ENCODE results near the gene PSD4. TPM values are rescaled to one million over a fixed set of nuclear protein-coding genes. Genes with fewer than 3 reads are reported as not detected.

The PSD4 gene
- total RNA-seq, 2 experiments from 2014 or later = 96.5 to 101 TPM

DNA sequence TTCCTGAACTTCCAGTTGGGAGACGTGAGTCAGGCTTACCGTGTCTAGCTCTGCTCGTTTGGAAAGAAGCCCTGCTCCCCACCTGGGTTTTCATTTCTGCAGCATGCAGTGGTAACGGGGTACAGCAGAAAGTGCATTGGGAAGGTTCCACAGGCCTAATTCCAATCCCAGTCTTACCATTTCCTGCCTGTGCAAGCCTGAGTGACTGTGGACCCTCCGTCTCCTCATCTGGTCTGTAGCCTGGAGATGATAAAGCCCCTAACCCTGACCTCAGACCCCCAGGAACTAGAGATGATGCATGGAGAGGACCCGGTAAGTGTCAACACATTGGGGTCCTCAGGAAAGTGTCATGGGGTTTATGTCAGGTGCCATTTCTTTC, 5.8 kb upstream of the PSD4 start:
- intact Hi-C loops (cut with DNase I, micrococcal nuclease) = no loop called here
- H3K27ac ChIP-seq (ENCODE audit: low read depth in 1 of 2, low read length in 2 of 2) = peak overlapping the region; percentile 74 to 85
- H3K36me3 ChIP-seq (ENCODE audit: insufficient read depth, low read length) = no peaks in the 10 kb centered on the region

DNA sequence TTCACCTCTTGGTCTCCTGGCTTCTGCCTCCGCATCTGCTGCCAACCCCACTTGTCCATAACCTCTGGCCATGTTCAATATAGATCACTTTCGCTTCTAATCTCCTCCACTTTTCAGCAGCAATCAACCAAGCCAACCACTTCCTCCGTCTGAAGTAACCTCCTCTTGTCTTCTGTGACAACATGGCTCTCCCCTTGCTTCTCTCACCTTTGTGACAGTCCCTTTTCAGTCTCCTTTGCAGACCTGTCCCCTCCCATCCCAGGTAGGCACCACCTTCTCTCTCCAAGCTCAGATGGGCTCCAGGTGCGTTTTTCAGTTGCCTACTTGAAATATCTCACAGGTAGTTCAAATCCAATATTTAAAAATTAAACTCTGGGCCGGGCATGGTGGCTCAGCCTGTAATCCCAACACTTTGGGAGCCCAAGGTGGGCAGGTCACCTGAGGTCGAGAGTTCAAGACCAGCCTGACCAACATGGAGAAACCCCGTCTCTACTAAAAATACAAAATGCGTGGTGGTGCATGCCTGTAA, 4.7 kb upstream of the PSD4 start:
- intact Hi-C loops (cut with DNase I, micrococcal nuclease) = no loop called here
- peaks cover 7% of the 10 kb centered on the region for H3K36me3 Mint-ChIP-seq (ENCODE audit: low read depth)

More for the DNA sequence above, 5.8 kb upstream of the PSD4 start:
- CTCF ChIA-PET = interaction anchor here (1.0 to 2.5 kb wide), 3 partner anchors 9 to 31 kb away, joined by 3 to 7 read pairs (median 3); no protein-coding TSS in a partner anchor
- ATAC-seq (ENCODE audit: poor library complexity) (no peak), DNase-seq (no peak)
- no peaks in the 10 kb centered on the region for H3K27me3 ChIP-seq (ENCODE audit: control insufficient read depth in 1 of 2, insufficient read depth in 2 of 2, low read length in 2 of 2)
- peak overlapping the region; percentile 90 for H3K27ac Mint-ChIP-seq
- H3K4me3 ChIP-seq (ENCODE audit: low read length) = no peak overlapping the region
- POLR2A ChIA-PET = interaction anchor here (1.5 to 3.3 kb wide), 3 partner anchors 11 to 30 kb away, joined by 3 to 27 read pairs (median 12); no protein-coding TSS in a partner anchor
- TF ChIP-seq CTCF (IDR thresholded peaks at IDR 0.05) = no peak
- H3K4me1 ChIP-seq (ENCODE audit: insufficient read depth, low read length) = peaks cover 75% of the 10 kb centered on the region
- no peaks in the 10 kb centered on the region for H3K9me3 ChIP-seq (ENCODE audit: control insufficient read depth in 1 of 2, insufficient read depth in 1 of 2, low read length in 2 of 2)
- H3K36me3 Mint-ChIP-seq (ENCODE audit: low read depth) = no peaks in the 10 kb centered on the region
- H3K4me1 Mint-ChIP-seq (ENCODE audit: low read depth) = peaks cover 73% of the 10 kb centered on the region
- H3K27me3 Mint-ChIP-seq = no peaks in the 10 kb centered on the region
- H3K9me3 Mint-ChIP-seq = no peaks in the 10 kb centered on the region
- H3K4me3 Mint-ChIP-seq = peak overlapping the region; percentile 74

GRCh38 chr2:113169586-113169985, 4.2 kb upstream of the PSD4 start:
- DNase-seq = no peak
- Mint-ChIP-seq H3K27me3 (no peaks in the 10 kb centered on the region), H3K9me3 (no peaks in the 10 kb centered on the region), H3K4me1 (ENCODE audit: low read depth) (peaks cover 74% of the 10 kb centered on the region), H3K36me3 (ENCODE audit: low read depth) (peaks cover 12% of the 10 kb centered on the region), H3K27ac (peak overlapping the region; percentile 90), H3K4me3 (peak overlapping the region; percentile 65)
- Histone ChIP-seq H3K9me3 (ENCODE audit: control insufficient read depth in 1 of 2, insufficient read depth in 1 of 2, low read length in 2 of 2) (no peaks in the 10 kb centered on the region), H3K27me3 (ENCODE audit: control insufficient read depth in 1 of 2, insufficient read depth in 2 of 2, low read length in 2 of 2) (no peaks in the 10 kb centered on the region), H3K27ac (ENCODE audit: low read depth in 1 of 2, low read length in 2 of 2) (no peak overlapping the region), H3K4me1 (ENCODE audit: insufficient read depth, low read length) (peaks cover 89% of the 10 kb centered on the region), H3K4me3 (ENCODE audit: low read length) (no peak overlapping the region), H3K36me3 (ENCODE audit: insufficient read depth, low read length) (no peaks in the 10 kb centered on the region)
- no peak for TF ChIP-seq CTCF (IDR thresholded peaks at IDR 0.05)
- CTCF ChIA-PET = no interaction called here
- no peak for ATAC-seq (ENCODE audit: poor library complexity)
- POLR2A ChIA-PET = interaction anchor here (3.3 kb wide), 1 partner anchor 12 kb away, joined by 27 read pairs; no protein-coding TSS in a partner anchor
- intact Hi-C loops (cut with DNase I, micrococcal nuclease) = no loop called here

More for the DNA sequence above, 4.7 kb upstream of the PSD4 start:
- Histone ChIP-seq H3K4me3 (ENCODE audit: low read length) (peak overlapping the region; percentile 29), H3K27ac (ENCODE audit: low read depth in 1 of 2, low read length in 2 of 2) (peak overlapping the region; percentile 74 to 85), H3K27me3 (ENCODE audit: control insufficient read depth in 1 of 2, insufficient read depth in 2 of 2, low read length in 2 of 2) (no peaks in the 10 kb centered on the region), H3K4me1 (ENCODE audit: insufficient read depth, low read length) (peaks cover 86% of the 10 kb centered on the region), H3K9me3 (ENCODE audit: control insufficient read depth in 1 of 2, insufficient read depth in 1 of 2, low read length in 2 of 2) (no peaks in the 10 kb centered on the region), H3K36me3 (ENCODE audit: insufficient read depth, low read length) (no peaks in the 10 kb centered on the region)
- H3K4me3 Mint-ChIP-seq = peak overlapping the region; percentile 72
- CTCF ChIA-PET = interaction anchor here (1.3 kb wide), 1 partner anchor 31 kb away, joined by 3 read pairs; no protein-coding TSS in a partner anchor
- H3K9me3 Mint-ChIP-seq = no peaks in the 10 kb centered on the region
- TF ChIP-seq CTCF (IDR thresholded peaks at IDR 0.05) = no peak
- POLR2A ChIA-PET = interaction anchor here (1.5 to 3.3 kb wide), 3 partner anchors 12 to 31 kb away, joined by 3 to 27 read pairs (median 12); no protein-coding TSS in a partner anchor
- peaks cover 79% of the 10 kb centered on the region for H3K4me1 Mint-ChIP-seq (ENCODE audit: low read depth)
- H3K27me3 Mint-ChIP-seq = no peaks in the 10 kb centered on the region
- ATAC-seq (ENCODE audit: poor library complexity) (peak; percentile 44), DNase-seq (peak in 8 of 14 experiments; percentile 20 to 86 (median 46))
- H3K27ac Mint-ChIP-seq = peak overlapping the region; percentile 90

All from CD4-positive, alpha-beta T cell (primary cell).